GOT3 (cell line): ENCODE measurements around the gene CBARP.

Experiments used
- DNase-seq: peaks from one replicate; lab custom pipeline; 2025; ENCODE audit warnings: mixed read lengths; lab: John Stamatoyannopoulos, UW

CBARP gene

GRCh38 chr19:1264801-1265614 lies 27.2 kb upstream of the CBARP start:
- peak; percentile 91 for DNase-seq

GRCh38 chr19:1263188-1263587 lies 25.4 kb upstream of the CBARP start:
- DNase-seq: no peak

- DNase-seq: no peak
These were observed 24.9 kb upstream of the CBARP start for GRCh38 chr19:1262623-1263123.

GRCh38 chr19:1261798-1262622 lies 24.2 kb upstream of the CBARP start:
- no peak for DNase-seq

GRCh38 chr19:1261538-1261797 lies 23.7 kb upstream of the CBARP start:
- no peak for DNase-seq

GRCh38 chr19:1260749-1261537 lies 23.1 kb upstream of the CBARP start:
- DNase-seq: peak; percentile 89

GRCh38 chr19:1259876-1260748 lies 22.3 kb upstream of the CBARP start:
- DNase-seq: no peak

- DNase-seq: no peak
These were observed 21.5 kb upstream of the CBARP start for GRCh38 chr19:1259206-1259875.

GRCh38 chr19:1258707-1259205 lies 21.0 kb upstream of the CBARP start:
- no peak for DNase-seq

GRCh38 chr19:1258163-1258492 lies 20.3 kb upstream of the CBARP start:
- no peak for DNase-seq

- no peak for DNase-seq
These were observed 19.8 kb upstream of the CBARP start for GRCh38 chr19:1257475-1258162.

- no peak for DNase-seq
These were observed 19.1 kb upstream of the CBARP start for GRCh38 chr19:1256646-1257474.

GRCh38 chr19:1255186-1256161 lies 17.7 kb upstream of the CBARP start:
- DNase-seq: no peak

- DNase-seq: no peak
These were observed 16.9 kb upstream of the CBARP start for GRCh38 chr19:1254530-1255185.

- DNase-seq: no peak
These were observed 16.3 kb upstream of the CBARP start for GRCh38 chr19:1254081-1254527.

GRCh38 chr19:1253514-1254080 lies 15.8 kb upstream of the CBARP start:
- peak; percentile 73 for DNase-seq
